Dermis blood vessel endothelial cell (primary cell): ENCODE data around the gene MAPK8. TPM values are rescaled to one million over a fixed set of nuclear protein-coding genes. Genes with fewer than 3 reads are reported as not detected.
A peak's percentile ranks its signal among the peaks of the same experiment; 100 is the strongest.
"Not testable (repeated sequence)": the region's sequence is repeated elsewhere in the genome, so short reads cannot be mapped to it uniquely, and the experiment has no call there.

Experiments
- DNase-seq: peaks from one replicate; pipeline ENCODE4 v3.0.0; 2010
- total RNA-seq: library from RNA; depleted of rRNA; stranded (reverse); fragments of >200 nt; gene quantifications from 2 replicates; pipeline ENCODE4 v1.2.3, GENCODE V29; 2014

MAPK8 gene
- total RNA-seq, 1 donor from 2014 or later: 81.3 TPM

- DNase-seq: not testable (repeated sequence)
Measured at GRCh38 chr10:48421862-48422261, 115.4 kb downstream of the MAPK8 start.

GRCh38 chr10:48423884-48424283, 117.4 kb downstream of the MAPK8 start:
- DNase-seq: no peak

- DNase-seq: no peak
Measured at GRCh38 chr10:48428896-48429295, 122.4 kb downstream of the MAPK8 start.

GRCh38 chr10:48429309-48429708, 122.8 kb downstream of the MAPK8 start:
- no peak for DNase-seq

- peak; percentile 46 for DNase-seq
Measured at GRCh38 chr10:48430402-48430993, 124.0 kb downstream of the MAPK8 start.

- DNase-seq: no peak
Measured at GRCh38 chr10:48431871-48432270, 125.4 kb downstream of the MAPK8 start.

- no peak for DNase-seq
Measured at GRCh38 chr10:48437546-48437945, 131.1 kb downstream of the MAPK8 start.

GRCh38 chr10:48439031-48439430, 132.6 kb downstream of the MAPK8 start:
- no peak for DNase-seq

GRCh38 chr10:48439581-48440041, 133.1 kb downstream of the MAPK8 start:
- DNase-seq: peak; percentile 15

- DNase-seq: no peak
Measured at GRCh38 chr10:48440771-48441170, 134.3 kb downstream of the MAPK8 start.

- no peak for DNase-seq
Measured at GRCh38 chr10:48442090-48442808, 135.8 kb downstream of the MAPK8 start.

- no peak for DNase-seq
Measured at GRCh38 chr10:48442809-48443177, 136.3 kb downstream of the MAPK8 start.

- peak; percentile 77 for DNase-seq
Measured at GRCh38 chr10:48444266-48444665, 137.8 kb downstream of the MAPK8 start.

- no peak for DNase-seq
Measured at GRCh38 chr10:48444861-48445841, 138.7 kb downstream of the MAPK8 start.

- DNase-seq: no peak
Measured at GRCh38 chr10:48445932-48446331, 139.5 kb downstream of the MAPK8 start.

- DNase-seq: no peak
Measured at GRCh38 chr10:48446785-48447184, 140.3 kb downstream of the MAPK8 start.

GRCh38 chr10:48447356-48448215, 141.1 kb downstream of the MAPK8 start:
- DNase-seq: no peak

GRCh38 chr10:48448796-48449195, 142.3 kb downstream of the MAPK8 start:
- peak; percentile 65 for DNase-seq

GRCh38 chr10:48449501-48450232, 143.2 kb downstream of the MAPK8 start:
- DNase-seq: no peak

GRCh38 chr10:48450233-48450740, 143.8 kb downstream of the MAPK8 start:
- no peak for DNase-seq
